Panc1 (cell line): Measurements from ENCODE around the gene RSPH6A. TPM values are rescaled to one million over a fixed set of nuclear protein-coding genes. Genes with fewer than 3 reads are reported as not detected.

Experiments
- ATAC-seq: fragments of 200-7000 bp; cut with Tn5 transposase; 2 replicates; pipeline ENCODE4 v1.9.1; 2020; ENCODE audit warnings: mild to moderate bottlenecking, moderate library complexity
- BruUV-seq: library from RNA; stranded (reverse); fragments of 400-500 nt; replicated peaks from 2 replicates; lab custom pipeline; 2021; lab: Mats Ljungman, UMichigan
- CTCF ChIA-PET: fragments of 300-600 bp; sonication (Branson Sonifier 250); formaldehyde crosslinking; loops from one replicate; lab custom pipeline; 2022; ENCODE audit warnings: antibody characterized with exemption; lab: Charles Lee
- POLR2A ChIA-PET: fragments of 300-600 bp; sonication (Branson Sonifier 250); formaldehyde crosslinking; loops from one replicate; lab custom pipeline; 2022; ENCODE audit warnings: antibody characterized with exemption; lab: Charles Lee
- DNase-seq: peaks from one replicate; pipeline ENCODE4 v3.0.0-alpha.2; 2010; ENCODE audit warnings: low read depth, low spot score
- H3K27ac ChIP-seq: 2 replicates; pipeline ENCODE4 v1.5.1; 2011; ENCODE audit warnings: mild to moderate bottlenecking, low read length, inconsistent platforms
- H3K27me3 ChIP-seq: fragments of 200-500 bp; sonication (Bioruptor generic); 2 replicates; pipeline ENCODE4 v1.6.0; 2014; ENCODE audit warnings: low read length, inconsistent platforms; ENCODE audit not compliant: control insufficient read depth, insufficient read depth
- H3K36me3 ChIP-seq: fragments of 200-500 bp; sonication (Bioruptor generic); 2 replicates; pipeline ENCODE4 v1.5.1; 2014; ENCODE audit warnings: inconsistent platforms, mild to moderate bottlenecking, low read length, moderate library complexity; ENCODE audit not compliant: control insufficient read depth, insufficient read depth
- H3K4me1 ChIP-seq: 2 replicates; pipeline ENCODE4 v1.5.1; 2011; ENCODE audit warnings: inconsistent platforms, mild to moderate bottlenecking, low read length, moderate library complexity; ENCODE audit not compliant: control insufficient read depth, insufficient read depth
- H3K4me3 ChIP-seq, 2 experiments: 2 replicates each; pipeline ENCODE4 v1.5.1; 2011 to 2012; ENCODE audit warnings: low read depth in 2 of 2, low read length in 2 of 2, mild to moderate bottlenecking in 2 of 2, inconsistent platforms in 1 of 2, moderate library complexity in 1 of 2
- H3K9me3 ChIP-seq: fragments of 200-500 bp; sonication (Bioruptor generic); 2 replicates; pipeline ENCODE4 v1.5.1; 2014; ENCODE audit warnings: low read depth, mild to moderate bottlenecking, inconsistent platforms, low read length, moderate library complexity; ENCODE audit not compliant: control insufficient read depth, insufficient read depth
- POLR2AphosphoS5 ChIP-seq: IDR thresholded peaks from 2 replicates; pipeline ENCODE4 v1.6.1; 2012; ENCODE audit warnings: mild to moderate bottlenecking, low read depth, low read length, moderate library complexity
- SIN3A ChIP-seq: IDR thresholded peaks from 2 replicates; pipeline ENCODE4 v1.6.1; 2012; ENCODE audit warnings: low read depth, mild to moderate bottlenecking, low read length, moderate library complexity, borderline replicate concordance; ENCODE audit not compliant: insufficient read depth
- TCF7L2 ChIP-seq: IDR thresholded peaks from 2 replicates; pipeline ENCODE4 v1.6.1; 2011; ENCODE audit warnings: mild to moderate bottlenecking, low read depth, low read length, inconsistent platforms
- in situ Hi-C: cut with HindIII; loops from 2 replicates; pipeline ENCODE4 v1.10.0; 2016; ENCODE audit warnings: low sequenced_read_pairs, low pct_unique_long_range_greater_than_20kb
- intact Hi-C: fragments of 100-400 bp; cut with micrococcal nuclease; formaldehyde crosslinking; loops from one replicate; pipeline ENCODE4 v1.10.0; 2022; ENCODE audit not compliant: unreplicated experiment
- total RNA-seq: library from RNA; stranded (reverse); gene quantifications from one replicate; pipeline ENCODE4 v1.2.1, GENCODE V29; 2021; ENCODE audit not compliant: unreplicated experiment
- TF ChIP-seq, protein P1 (sequence below): fragments of 450-650 bp; IDR thresholded peaks from 2 replicates; pipeline ENCODE4 v1.5.1; 2017; ENCODE audit warnings: mild to moderate bottlenecking
- TF ChIP-seq, protein P2 (sequence below), 2 experiments: IDR thresholded peaks; 2 replicates each; pipeline ENCODE4 v1.6.1; 2011 to 2012; ENCODE audit warnings: low read depth in 2 of 2, control low read depth in 1 of 2, low read length in 1 of 2, mild to moderate bottlenecking in 1 of 2, moderate library complexity in 1 of 2; ENCODE audit not compliant: insufficient read depth in 1 of 2

Gene RSPH6A
- total RNA-seq, 1 experiment from 2014 or later = not detected

DNA sequence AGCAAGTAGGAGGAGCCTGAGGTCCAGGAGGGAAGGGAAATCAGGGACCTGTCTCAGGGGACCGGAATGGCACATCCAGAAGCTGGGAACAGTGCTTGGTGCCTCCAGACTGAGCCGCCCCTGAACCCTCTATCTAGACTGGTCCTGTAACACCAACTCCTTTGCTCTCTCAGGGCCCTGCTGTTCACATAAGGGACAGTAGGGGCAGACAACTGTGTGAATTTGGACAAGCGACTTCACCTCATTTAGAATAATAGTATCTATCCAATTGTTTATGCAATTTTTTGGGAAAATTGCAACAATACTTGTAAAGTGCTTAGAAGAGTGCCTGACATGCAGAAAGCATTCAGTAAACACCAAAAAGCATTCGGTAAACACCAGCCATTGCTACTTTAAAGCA, 33.8 kb upstream of the RSPH6A start:
- H3K4me3 ChIP-seq = no peak overlapping the region
- TF ChIP-seq SIN3A = no peak
- TF ChIP-seq POLR2AphosphoS5 = no peak
- TF ChIP-seq, protein P1, sequence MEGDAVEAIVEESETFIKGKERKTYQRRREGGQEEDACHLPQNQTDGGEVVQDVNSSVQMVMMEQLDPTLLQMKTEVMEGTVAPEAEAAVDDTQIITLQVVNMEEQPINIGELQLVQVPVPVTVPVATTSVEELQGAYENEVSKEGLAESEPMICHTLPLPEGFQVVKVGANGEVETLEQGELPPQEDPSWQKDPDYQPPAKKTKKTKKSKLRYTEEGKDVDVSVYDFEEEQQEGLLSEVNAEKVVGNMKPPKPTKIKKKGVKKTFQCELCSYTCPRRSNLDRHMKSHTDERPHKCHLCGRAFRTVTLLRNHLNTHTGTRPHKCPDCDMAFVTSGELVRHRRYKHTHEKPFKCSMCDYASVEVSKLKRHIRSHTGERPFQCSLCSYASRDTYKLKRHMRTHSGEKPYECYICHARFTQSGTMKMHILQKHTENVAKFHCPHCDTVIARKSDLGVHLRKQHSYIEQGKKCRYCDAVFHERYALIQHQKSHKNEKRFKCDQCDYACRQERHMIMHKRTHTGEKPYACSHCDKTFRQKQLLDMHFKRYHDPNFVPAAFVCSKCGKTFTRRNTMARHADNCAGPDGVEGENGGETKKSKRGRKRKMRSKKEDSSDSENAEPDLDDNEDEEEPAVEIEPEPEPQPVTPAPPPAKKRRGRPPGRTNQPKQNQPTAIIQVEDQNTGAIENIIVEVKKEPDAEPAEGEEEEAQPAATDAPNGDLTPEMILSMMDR = no peak
- TF ChIP-seq, protein P2, sequence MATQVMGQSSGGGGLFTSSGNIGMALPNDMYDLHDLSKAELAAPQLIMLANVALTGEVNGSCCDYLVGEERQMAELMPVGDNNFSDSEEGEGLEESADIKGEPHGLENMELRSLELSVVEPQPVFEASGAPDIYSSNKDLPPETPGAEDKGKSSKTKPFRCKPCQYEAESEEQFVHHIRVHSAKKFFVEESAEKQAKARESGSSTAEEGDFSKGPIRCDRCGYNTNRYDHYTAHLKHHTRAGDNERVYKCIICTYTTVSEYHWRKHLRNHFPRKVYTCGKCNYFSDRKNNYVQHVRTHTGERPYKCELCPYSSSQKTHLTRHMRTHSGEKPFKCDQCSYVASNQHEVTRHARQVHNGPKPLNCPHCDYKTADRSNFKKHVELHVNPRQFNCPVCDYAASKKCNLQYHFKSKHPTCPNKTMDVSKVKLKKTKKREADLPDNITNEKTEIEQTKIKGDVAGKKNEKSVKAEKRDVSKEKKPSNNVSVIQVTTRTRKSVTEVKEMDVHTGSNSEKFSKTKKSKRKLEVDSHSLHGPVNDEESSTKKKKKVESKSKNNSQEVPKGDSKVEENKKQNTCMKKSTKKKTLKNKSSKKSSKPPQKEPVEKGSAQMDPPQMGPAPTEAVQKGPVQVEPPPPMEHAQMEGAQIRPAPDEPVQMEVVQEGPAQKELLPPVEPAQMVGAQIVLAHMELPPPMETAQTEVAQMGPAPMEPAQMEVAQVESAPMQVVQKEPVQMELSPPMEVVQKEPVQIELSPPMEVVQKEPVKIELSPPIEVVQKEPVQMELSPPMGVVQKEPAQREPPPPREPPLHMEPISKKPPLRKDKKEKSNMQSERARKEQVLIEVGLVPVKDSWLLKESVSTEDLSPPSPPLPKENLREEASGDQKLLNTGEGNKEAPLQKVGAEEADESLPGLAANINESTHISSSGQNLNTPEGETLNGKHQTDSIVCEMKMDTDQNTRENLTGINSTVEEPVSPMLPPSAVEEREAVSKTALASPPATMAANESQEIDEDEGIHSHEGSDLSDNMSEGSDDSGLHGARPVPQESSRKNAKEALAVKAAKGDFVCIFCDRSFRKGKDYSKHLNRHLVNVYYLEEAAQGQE (IDR thresholded peaks at IDR 0.05; ENCODE audit: insufficient read depth in 1 of 2, low read depth in 2 of 2, low read length in 1 of 2) = no peak
- TF ChIP-seq TCF7L2 = no peak
- H3K27ac ChIP-seq = no peak overlapping the region
- intact Hi-C loops (no loop called here), in situ Hi-C loops (no loop called here)
- H3K9me3 ChIP-seq = no peaks in the 10 kb centered on the region
- ChIA-PET POLR2A (no interaction called here), CTCF (no interaction called here)
- no peaks in the 10 kb centered on the region for H3K27me3 ChIP-seq
- H3K36me3 ChIP-seq = peaks cover 13% of the 10 kb centered on the region
- no peaks in the 10 kb centered on the region for H3K4me1 ChIP-seq
- ATAC-seq (no peak), DNase-seq (no peak)
- no TSS peak for BruUV-seq

DNA sequence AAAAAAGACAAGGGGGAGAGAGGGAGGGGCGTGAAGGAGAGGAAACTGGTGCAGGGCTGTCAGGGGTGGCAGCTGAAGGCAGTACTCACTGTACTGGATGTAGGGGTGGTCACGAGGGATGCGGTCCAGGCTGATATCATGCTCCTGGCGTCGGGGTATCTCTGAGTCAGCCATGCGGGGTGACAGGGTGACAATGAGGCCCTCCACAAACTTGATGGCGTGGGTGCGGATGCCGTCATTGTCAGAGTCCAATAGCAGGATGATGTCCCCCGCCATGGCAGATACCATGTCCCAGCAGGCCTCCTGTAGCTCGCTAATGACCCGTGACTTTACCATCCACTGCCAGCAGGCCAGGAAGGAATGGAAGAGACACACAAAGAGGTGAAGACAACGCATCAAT, 32.6 kb upstream of the RSPH6A start:
- no peak overlapping the region for H3K27ac ChIP-seq
- ATAC-seq (no peak), DNase-seq (no peak)
- H3K36me3 ChIP-seq = peaks cover 16% of the 10 kb centered on the region
- BruUV-seq = no TSS peak
- no peak overlapping the region for H3K4me3 ChIP-seq
- CTCF ChIA-PET = no interaction called here
- intact Hi-C loops = no loop called here
- no peaks in the 10 kb centered on the region for H3K9me3 ChIP-seq
- POLR2A ChIA-PET = no interaction called here
- in situ Hi-C loops = no loop called here
- no peaks in the 10 kb centered on the region for H3K4me1 ChIP-seq
- TF ChIP-seq SIN3A = no peak
- no peak for TF ChIP-seq POLR2AphosphoS5
- no peak for TF ChIP-seq TCF7L2
- TF ChIP-seq, protein P1 = no peak
- TF ChIP-seq, protein P2 (IDR thresholded peaks at IDR 0.05; ENCODE audit: insufficient read depth in 1 of 2, low read depth in 2 of 2, low read length in 1 of 2) = no peak
- H3K27me3 ChIP-seq = no peaks in the 10 kb centered on the region
